ENCODE measurements around the gene PAX2.
"Not testable (repeated sequence)": the region's sequence is repeated elsewhere in the genome, so short reads cannot be mapped to it uniquely, and the experiment has no call there.

The PAX2 gene

DNA sequence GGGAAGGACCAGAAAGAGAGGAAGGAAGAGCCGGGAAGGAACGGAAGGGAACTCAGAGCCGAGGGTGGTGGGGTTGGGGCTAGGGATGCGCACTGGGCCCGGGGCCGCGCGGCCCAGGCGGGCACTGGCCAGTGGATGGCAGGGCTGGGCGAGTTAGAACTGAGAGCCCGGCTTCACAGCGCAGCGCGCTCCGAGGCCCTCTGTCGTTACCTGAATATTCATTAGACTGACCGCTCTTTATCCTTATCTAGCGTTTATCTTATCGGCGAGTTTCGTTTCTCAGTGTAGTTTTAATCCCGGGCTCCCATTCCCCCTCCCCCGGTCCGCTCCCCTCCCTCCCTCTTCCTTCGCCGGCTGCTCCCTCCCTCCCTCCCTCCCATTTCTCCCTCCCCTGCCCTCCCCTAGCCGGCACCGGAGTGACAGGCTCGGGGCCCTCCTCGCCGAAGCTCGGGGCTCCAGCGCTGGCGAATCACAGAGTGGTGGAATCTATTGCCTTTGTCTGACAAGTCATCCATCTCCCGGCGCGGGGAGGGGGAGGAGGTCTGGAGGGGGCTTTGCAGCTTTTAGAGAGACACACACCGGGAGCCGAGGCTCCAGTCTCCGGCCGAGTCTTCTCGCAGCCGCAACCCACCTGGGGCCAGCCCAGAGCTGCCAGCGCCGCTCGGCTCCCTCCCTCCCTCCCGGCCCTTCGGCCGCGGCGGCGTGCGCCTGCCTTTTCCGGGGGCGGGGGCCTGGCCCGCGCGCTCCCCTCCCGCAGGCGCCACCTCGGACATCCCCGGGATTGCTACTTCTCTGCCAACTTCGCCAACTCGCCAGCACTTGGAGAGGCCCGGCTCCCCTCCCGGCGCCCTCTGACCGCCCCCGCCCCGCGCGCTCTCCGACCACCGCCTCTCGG, at the start of gene PAX2:
PAX2 (plus strand) TSS at position 596 of the 895 bp plus-strand sequence. CDS start 679 bp downstream, outside the sequence.
- no peak for DNase-seq
- in situ Hi-C loops (cut with MboI; ENCODE audit: low pct_unique_long_range_greater_than_20kb, low sequenced_read_pairs) = loop anchor here (10.0 kb wide), 1 partner anchor 180 kb away; no protein-coding TSS in a partner anchor

DNA sequence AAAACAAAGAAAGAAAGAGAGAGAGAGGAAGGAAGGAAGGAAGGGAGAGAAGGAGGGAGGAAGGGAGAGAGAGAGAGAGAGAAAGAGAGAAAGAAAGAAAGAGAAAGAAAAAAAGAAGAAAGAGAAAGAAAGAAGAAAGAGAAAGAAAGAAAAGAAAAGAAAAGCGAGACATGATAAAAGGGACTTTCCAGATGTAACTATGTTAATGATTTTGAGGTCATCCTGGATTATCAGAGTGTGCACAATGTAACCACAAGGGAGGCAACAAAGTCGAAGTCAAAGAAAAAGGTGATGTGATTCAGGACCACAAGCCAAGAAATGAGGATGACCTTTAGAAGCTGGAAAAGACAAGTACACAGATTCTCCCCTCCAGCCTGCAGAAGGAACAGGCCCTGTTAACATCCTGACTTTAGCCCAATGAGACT, 48.9 kb upstream of the PAX2 start:
- DNase-seq = no peak
- in situ Hi-C loops (cut with MboI; ENCODE audit: low pct_unique_long_range_greater_than_20kb, low sequenced_read_pairs) = no loop called here

DNA sequence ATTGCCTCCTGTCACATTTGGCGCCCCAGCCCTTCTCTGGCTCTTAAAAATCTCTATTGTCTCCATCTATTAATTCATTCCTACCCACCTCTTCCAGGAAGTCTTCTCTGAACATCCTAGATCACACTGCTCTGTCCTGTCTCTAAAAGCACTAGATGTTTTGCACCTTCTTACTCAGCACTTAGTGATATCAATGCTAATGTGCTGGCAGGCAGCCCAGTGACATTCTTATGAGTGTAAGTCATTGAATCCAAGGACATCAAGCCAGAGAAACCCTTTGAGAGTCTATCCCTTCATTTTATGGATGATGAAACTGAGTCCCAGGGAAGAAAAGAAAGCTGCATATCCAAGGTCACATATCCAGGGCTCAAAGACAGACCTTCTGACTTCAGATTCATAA, 48.3 kb upstream of the PAX2 start:
- no peak for DNase-seq
- in situ Hi-C loops (cut with MboI; ENCODE audit: low pct_unique_long_range_greater_than_20kb, low sequenced_read_pairs) = no loop called here

DNA sequence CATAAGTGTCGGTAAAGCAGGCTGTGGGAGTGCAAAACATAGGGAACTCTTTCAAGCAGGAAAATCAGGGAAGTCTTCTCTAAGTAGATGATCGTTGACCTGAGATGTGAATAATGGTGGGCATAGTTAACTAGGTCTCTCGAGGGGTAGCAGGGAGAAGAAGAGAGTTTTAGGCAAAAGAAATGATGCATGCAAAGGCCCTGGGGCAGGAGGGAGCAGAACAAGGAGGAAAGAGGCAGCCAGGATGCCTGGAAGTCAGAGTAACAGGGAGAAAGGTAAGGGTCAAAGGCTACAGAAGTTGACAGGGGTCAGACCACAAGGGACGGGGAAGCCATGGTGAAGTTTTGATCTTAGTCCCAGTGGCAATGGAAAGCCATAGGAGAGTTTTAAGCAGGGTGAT, 47.8 kb upstream of the PAX2 start:
- in situ Hi-C loops (cut with MboI; ENCODE audit: low pct_unique_long_range_greater_than_20kb, low sequenced_read_pairs) = no loop called here
- no peak for DNase-seq

DNA sequence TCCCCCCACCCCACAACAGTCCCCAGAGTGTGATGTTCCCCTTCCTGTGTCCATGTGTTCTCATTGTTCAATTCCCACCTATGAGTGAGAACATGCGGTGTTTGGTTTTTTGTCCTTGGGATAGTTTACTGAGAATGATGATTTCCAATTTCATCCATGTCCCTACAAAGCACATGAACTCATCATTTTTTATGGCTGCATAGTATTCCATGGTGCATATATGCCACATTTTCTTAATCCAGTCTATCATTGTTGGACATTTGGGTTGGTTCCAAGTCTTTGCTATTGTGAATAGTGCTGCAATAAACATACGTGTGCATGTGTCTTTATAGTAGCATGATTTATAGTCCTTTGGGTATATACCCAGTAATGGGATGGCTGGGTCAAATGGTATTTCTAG, 43.7 kb upstream of the PAX2 start:
- in situ Hi-C loops (cut with MboI; ENCODE audit: low pct_unique_long_range_greater_than_20kb, low sequenced_read_pairs) = not testable (repeated sequence)

DNA sequence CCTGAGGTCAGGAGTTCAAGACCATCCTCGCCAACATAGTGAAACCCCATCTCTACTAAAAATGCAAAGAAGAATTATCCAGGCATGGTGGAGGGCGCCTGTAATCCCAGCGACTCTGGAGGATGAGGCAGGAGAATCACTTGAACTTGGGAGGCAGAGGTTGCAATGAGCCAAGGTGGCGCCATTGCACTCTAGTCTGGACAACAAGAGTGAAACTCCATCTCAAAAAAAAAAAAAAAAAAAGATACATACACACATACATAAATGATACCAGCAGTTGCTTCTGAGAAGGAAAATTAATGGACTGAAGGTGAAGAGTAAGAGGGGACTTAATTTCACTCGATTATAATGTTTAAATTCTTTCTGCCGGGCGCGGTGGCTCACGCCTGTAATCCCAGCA, 40.2 kb upstream of the PAX2 start:
- in situ Hi-C loops (cut with MboI; ENCODE audit: low pct_unique_long_range_greater_than_20kb, low sequenced_read_pairs) = no loop called here

More for the DNA sequence above, 43.7 kb upstream of the PAX2 start:
- DNase-seq = not testable (repeated sequence)

DNA sequence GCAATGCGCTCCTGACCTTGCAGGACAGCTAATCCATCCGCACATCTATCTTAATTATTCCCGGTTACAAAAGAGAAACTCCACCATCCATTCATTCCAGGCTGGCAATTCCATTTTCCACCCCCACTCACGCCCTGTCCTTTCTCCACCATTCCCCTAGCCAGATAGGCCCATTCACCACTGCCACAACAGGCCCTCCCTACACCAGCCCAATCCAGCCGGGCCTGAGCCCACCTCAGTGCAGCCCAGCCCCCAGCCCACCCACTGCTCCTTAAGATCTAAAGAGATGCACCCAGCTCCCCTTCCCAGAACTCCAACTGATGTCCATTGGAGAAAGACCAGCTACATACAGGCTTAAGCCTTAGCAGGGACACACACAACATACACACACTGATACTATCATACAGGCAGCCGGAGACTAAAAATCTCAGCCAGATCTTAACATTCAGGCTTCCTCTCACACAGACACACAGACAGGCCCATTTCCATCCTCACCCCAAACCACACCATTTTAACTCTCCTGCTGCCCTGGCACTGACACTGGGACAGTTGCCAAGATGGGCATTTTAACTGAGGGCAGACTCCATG, 38.0 kb upstream of the PAX2 start:
- DNase-seq = no peak
- in situ Hi-C loops (cut with MboI; ENCODE audit: low pct_unique_long_range_greater_than_20kb, low sequenced_read_pairs) = no loop called here

More for the DNA sequence above, 40.2 kb upstream of the PAX2 start:
- no peak for DNase-seq

DNA sequence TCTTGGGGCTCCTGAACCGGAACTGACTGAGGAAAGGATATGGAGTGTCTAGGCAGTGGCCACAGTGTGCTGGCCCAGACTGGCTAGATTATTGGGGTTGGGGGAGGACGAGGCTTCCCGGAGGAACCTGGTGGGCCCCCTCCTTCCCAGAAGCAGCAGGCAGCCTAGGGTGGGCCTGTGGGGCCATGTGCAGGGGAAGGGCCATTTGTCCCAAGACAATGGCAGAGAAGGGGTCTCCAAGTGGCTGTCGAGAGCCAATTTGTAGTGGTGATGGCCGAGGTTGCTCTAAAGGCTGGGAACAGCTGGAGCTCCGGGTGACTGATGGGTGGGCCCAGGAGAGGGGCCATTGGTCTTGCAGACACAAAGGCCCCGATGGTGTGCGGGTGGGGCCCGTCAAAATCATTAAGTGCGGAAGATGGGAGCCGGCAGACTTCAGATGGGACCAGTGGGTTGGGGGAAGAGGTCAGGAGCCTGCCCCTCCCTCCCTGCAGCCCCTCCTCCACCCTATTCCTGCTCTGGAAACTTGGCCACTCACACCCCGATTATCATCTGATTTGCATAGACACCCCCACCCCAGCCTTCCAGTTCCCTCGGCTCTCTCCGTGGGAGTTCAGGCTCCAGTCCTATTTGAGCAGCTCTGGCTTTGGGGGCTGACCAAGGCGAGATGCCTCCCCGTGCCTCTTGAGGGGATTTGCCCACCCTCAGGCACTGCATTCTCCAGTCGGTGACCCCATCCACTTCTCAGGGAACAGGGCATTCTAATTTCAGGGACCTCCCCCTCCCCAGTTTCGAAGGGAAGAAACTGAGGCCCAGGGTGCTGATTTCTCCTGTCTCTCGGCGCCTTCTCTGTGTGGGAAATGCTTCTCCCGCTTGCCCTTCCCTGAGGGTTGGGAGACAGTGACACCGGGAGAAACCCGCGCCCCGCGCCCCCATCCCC, 36.0 kb upstream of the PAX2 start:
- DNase-seq = no peak
- in situ Hi-C loops (cut with MboI; ENCODE audit: low pct_unique_long_range_greater_than_20kb, low sequenced_read_pairs) = no loop called here

DNA sequence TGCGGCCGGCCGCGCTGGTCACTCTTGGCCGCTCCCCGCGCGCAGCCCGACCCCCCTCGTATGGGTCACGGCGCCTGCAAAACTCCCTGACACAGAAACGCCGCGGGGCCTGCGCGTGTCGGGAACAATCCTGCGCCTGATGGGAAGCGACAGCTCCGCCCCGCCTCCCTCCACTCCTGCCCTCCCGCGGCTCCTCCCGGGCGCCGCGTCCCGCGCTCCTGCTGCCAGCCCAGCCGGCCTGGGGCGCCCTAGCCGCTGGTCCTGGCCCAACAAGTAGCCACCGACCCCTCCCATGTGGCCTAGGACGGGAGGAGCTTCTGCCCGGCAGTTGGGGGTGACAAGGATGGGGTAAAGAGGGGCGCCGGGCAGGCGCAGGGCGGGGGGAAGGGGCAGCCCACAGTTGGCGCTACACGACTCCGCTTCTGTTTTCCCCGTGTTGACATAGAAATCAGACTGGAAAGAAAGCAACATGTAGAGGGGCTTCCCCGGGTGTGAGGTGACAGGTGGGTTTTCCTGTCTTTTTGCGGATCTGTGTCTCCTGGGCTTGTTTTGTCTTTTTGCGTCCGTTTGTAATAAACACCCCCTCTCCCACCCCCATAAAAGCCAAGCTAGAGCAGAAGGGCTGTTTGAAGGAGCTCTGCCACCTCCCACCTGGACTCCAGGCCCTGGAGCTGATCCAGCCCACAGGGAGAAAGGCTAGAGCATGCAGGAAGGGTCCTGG, 35.1 kb upstream of the PAX2 start:
- in situ Hi-C loops (cut with MboI; ENCODE audit: low pct_unique_long_range_greater_than_20kb, low sequenced_read_pairs) = no loop called here
- DNase-seq = no peak

DNA sequence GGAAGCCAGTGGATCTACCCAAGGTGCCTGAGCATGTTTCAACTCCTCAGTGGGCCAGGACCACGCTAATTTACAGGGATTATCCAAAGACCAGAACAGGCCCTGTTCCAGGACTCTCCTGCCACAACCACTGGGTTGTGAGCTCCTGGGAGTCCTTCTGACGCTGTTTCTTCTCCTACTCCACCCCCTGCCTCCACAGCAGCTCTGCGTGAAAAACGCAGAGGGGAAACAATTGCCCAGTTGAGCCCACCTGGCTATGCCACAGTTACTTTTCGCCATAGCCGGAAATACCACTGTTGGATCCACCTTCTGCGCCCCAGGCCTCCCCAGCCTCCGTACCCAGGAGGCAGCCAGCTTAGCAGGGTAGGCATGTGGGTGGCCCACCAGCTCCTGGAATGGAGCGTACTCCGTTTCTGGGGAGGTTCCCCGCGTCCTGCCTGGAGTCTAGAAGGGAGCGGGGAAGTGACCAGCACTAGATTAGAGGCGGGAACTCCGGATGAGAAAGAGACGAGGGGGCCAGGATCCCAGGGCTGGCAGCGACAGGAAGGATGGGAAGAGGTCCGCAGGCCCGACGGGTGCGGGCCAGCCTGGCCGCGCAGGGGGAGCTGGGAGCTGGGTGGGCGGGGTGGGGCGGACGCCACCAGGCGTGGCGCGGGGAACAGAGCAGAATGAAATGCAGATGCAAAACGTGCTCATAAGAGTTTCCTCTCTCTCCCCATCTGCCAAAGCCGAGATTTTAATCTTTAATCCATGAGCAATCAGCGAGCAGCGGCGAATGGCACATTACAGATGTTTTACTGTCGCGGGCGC, 32.1 kb upstream of the PAX2 start:
- no peak for DNase-seq
- in situ Hi-C loops (cut with MboI; ENCODE audit: low pct_unique_long_range_greater_than_20kb, low sequenced_read_pairs) = no loop called here

DNA sequence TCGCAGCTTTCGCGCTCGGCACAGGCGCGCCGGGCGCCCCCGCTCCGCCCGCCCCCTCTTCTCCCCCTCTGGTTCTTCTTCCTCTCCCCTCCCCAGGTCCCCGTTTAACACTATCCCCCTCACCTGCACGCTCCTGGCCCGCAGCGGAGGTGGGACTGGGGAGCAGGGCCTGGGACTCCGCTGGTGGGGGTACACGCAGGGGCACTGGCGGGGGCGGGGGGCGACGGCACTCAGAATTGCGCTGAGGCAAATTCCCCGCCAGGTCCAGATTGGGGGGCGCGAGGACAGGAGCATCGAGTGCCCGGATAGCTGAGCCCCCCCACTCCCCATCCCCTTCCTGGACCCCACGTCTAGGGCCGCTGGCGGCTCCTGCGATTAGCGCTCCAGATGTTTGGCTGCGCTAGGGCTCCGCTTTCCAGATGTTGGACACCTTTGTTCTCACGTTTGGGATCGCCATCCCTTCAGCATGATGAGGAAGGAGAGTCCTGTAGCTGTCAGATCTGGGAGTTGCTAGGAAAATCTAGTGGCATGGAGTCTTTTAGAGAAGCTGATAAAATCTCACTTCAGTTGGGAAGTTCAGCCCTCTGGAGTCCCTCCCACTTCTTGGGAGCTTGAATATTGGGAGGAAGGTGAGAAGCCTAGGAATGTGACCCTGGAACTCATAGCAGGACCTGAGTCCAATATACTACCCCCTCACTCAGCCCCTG, 31.4 kb upstream of the PAX2 start:
- no peak for DNase-seq
- in situ Hi-C loops (cut with MboI; ENCODE audit: low pct_unique_long_range_greater_than_20kb, low sequenced_read_pairs) = no loop called here

DNA sequence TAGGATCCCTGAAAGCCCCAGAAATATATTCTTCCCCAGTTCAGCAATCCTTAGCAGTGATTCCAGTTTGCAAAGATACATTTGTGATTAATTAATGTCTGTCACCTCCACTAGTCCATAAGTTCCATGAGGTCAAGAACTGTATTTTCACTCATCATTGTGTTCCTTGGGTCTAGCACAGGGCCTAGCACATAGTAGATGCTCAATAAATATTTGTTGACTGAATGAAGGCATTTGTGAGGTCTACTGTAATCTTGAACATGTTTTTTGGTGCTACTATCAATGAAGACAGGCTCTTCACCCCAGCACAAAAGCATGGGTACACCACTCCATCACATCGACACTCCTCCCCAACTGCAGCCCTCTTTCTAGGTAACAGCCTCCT, 30.8 kb upstream of the PAX2 start:
- in situ Hi-C loops (cut with MboI; ENCODE audit: low pct_unique_long_range_greater_than_20kb, low sequenced_read_pairs) = no loop called here
- no peak for DNase-seq

DNA sequence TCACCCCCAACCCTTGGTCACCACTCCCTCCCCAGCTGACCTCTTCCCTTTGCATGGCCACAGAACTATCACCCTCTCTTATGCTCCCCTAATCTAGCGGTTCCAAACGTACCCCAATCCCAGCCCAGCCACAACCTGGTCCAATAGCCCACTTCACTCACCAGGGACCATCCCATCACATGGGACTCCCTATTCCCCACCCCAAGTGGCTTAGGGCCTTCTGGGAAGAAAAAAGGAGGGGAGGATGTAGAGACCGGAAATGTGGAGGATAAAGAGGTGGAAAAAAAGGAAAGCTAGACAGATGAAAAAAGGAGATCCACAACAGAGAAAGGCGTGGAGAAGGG, 30.3 kb upstream of the PAX2 start:
- DNase-seq = no peak
- in situ Hi-C loops (cut with MboI; ENCODE audit: low pct_unique_long_range_greater_than_20kb, low sequenced_read_pairs) = no loop called here

DNA sequence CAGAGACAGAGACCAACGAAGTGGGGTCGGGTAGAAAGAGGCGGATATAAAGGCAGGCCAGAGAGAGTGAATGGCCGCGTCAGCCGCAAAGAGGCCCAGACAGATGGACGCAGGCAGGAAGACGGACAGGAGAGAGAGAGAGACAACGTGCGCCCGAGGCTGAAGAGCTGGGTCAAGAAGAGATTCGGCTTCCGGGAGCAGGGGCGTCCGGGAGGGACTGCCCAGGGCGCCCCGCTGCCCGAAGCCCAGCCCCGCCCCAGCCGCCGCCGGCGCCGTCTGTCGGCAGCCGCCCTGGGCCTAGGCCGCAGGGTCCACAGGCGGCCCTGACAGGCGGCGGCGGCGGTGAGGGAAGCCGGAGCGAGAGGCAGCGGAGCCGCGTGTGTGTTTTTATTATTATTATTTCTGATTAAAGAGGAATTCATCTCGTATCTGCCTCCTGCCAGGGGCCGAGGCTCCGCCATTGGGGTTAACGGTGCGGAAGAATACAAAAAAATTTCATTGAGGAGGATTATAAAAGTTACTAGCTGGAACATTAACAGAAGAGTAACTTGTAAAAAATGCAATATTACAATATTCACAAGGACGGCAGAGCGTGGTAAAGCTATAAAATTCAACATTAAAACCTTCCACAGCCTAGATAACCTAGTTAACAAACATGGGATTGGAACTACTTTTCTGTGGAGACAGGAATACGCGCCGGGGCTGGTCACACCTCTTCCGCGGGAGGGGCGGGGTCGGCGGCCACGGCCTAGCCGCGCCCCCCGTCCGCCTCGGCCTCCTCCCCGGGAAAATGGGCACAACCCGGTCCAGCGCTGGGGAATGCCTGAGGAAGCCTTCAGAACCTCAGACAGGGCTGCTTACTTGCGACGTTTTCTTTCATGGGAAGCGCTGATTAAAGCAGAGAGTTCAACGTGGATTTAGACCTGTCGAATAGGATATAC, 29.7 kb upstream of the PAX2 start:
- DNase-seq = no peak
- in situ Hi-C loops (cut with MboI; ENCODE audit: low pct_unique_long_range_greater_than_20kb, low sequenced_read_pairs) = no loop called here

DNA sequence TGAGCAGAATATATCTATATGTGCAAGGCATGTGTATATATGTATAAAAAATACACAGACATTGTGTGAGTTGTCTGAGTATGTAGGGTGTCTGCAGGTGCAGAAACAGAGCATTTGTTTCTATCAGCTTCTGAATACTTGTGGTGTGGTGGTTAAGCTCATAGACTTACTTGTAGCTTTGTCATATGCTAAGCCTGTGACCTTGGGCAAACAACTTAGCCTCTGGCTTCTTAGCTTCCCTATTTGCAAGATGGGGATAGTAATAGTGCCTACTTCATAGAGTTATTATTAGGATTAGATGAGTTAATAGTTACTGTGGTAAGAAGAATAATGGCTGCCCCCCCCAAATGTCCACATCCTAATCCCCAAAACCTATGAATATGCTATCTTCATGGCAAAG, 28.2 kb upstream of the PAX2 start:
- no peak for DNase-seq
- in situ Hi-C loops (cut with MboI; ENCODE audit: low pct_unique_long_range_greater_than_20kb, low sequenced_read_pairs) = no loop called here

DNA sequence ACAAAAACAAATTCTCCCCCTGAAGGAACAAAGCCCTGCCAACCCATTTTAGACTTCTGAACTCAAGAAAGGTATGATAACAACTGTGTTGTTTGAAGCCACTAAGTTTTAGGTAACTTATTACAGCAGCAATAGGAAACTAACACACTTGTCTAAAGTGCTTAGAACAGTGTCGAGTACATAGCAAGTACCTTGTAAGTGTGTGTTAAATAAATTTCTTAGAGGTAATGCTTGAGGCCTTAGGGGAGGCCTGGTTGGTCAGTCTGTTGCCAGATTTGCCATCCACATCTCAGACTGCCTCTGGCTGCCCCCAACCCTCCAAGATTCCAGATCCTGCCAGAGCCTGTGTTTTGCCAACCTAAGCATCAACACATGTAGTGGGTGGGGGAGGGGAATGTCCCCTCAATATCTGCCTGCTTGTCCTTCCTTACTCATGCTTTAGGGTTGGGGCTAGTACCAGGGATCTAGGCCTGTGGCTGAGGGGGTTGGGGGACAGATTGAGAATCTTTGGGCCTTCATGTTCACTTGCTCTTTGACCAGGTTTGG, 27.1 kb upstream of the PAX2 start:
- DNase-seq = no peak
- in situ Hi-C loops (cut with MboI; ENCODE audit: low pct_unique_long_range_greater_than_20kb, low sequenced_read_pairs) = no loop called here

Measured in KBM-7 (cell line).